Trophoblast cell (in vitro differentiated cells and primary cell): Measurements from ENCODE around the gene PLEKHA7.

Source experiments
- DNase-seq, 2 donors: peaks; one replicate each; pipeline ENCODE4 v3.0.0-alpha.2; 2016
- H2AFZ ChIP-seq: 2 replicates; pipeline ENCODE4 v1.6.1; 2013; ENCODE audit warnings: low read length, moderate library complexity, mild to moderate bottlenecking; ENCODE audit not compliant: insufficient read depth, poor library complexity
- H2AK5ac ChIP-seq: 2 replicates; pipeline ENCODE4 v1.6.1; 2013; ENCODE audit warnings: mild to moderate bottlenecking, low read length
- H2BK120ac ChIP-seq: 2 replicates; pipeline ENCODE4 v1.6.1; 2013; ENCODE audit warnings: low read length, mild to moderate bottlenecking, moderate library complexity; ENCODE audit not compliant: insufficient read depth, poor library complexity
- H2BK12ac ChIP-seq: 2 replicates; pipeline ENCODE4 v1.6.1; 2013; ENCODE audit warnings: mild to moderate bottlenecking, low read length, moderate library complexity
- H2BK5ac ChIP-seq: 2 replicates; pipeline ENCODE4 v1.6.1; 2013; ENCODE audit warnings: low read length, low read depth, moderate library complexity, mild to moderate bottlenecking; ENCODE audit not compliant: poor library complexity
- H3K14ac ChIP-seq: 2 replicates; pipeline ENCODE4 v1.6.1; 2013; ENCODE audit warnings: mild to moderate bottlenecking, low read length
- H3K18ac ChIP-seq: 2 replicates; pipeline ENCODE4 v1.6.1; 2013; ENCODE audit warnings: mild to moderate bottlenecking, low read length
- H3K23ac ChIP-seq: 2 replicates; pipeline ENCODE4 v1.6.1; 2013; ENCODE audit warnings: low read length
- H3K27ac ChIP-seq: 2 replicates; pipeline ENCODE4 v1.5.1; 2013; ENCODE audit warnings: low read depth, mild to moderate bottlenecking, inconsistent platforms, low read length, moderate library complexity
- H3K27me3 ChIP-seq: 2 replicates; pipeline ENCODE4 v1.6.1; 2013; ENCODE audit warnings: inconsistent platforms, mild to moderate bottlenecking, low read length, moderate library complexity; ENCODE audit not compliant: insufficient read depth
- H3K36me3 ChIP-seq, 2 experiments: 1 replicate in 1 of 2; 2 replicates in 1 of 2; pipeline ENCODE4 v1.6.1; 2013; ENCODE audit warnings: low read length in 2 of 2, mild to moderate bottlenecking in 2 of 2, moderate library complexity in 1 of 2; ENCODE audit not compliant: insufficient read depth in 2 of 2, control insufficient read depth in 1 of 2
- H3K4ac ChIP-seq: 2 replicates; pipeline ENCODE4 v1.6.1; 2013; ENCODE audit warnings: low read depth, mild to moderate bottlenecking, low read length, moderate library complexity
- H3K4me1 ChIP-seq, 2 experiments: 1 replicate in 1 of 2; 2 replicates in 1 of 2; pipeline ENCODE4 v1.6.1; 2013; ENCODE audit warnings: low read length in 2 of 2, mild to moderate bottlenecking in 2 of 2, moderate library complexity in 1 of 2; ENCODE audit not compliant: insufficient read depth in 2 of 2, control insufficient read depth in 1 of 2
- H3K4me2 ChIP-seq: 2 replicates; pipeline ENCODE4 v1.6.1; 2013; ENCODE audit warnings: inconsistent platforms, mild to moderate bottlenecking, low read length, moderate library complexity
- H3K4me3 ChIP-seq: 2 replicates; pipeline ENCODE4 v1.5.1; 2013; ENCODE audit warnings: mild to moderate bottlenecking, low read depth, low read length, inconsistent platforms
- H3K79me1 ChIP-seq: one replicate; pipeline ENCODE4 v1.6.1; 2013; ENCODE audit warnings: low read length
- H3K79me2 ChIP-seq: 2 replicates; pipeline ENCODE4 v1.6.1; 2013; ENCODE audit warnings: low read length, mild to moderate bottlenecking; ENCODE audit not compliant: control insufficient read depth, insufficient read depth, poor library complexity
- H3K9ac ChIP-seq: 2 replicates; pipeline ENCODE4 v1.6.1; 2013; ENCODE audit warnings: mild to moderate bottlenecking, low read length
- H3K9me3 ChIP-seq: 2 replicates; pipeline ENCODE4 v1.6.1; 2013; ENCODE audit warnings: low read depth, mild to moderate bottlenecking, control low read depth, inconsistent platforms, low read length; ENCODE audit not compliant: insufficient read depth
- H4K12ac ChIP-seq: 2 replicates; pipeline ENCODE4 v1.6.1; 2013; ENCODE audit warnings: low read depth, mild to moderate bottlenecking, low read length, moderate library complexity
- H4K8ac ChIP-seq: 2 replicates; pipeline ENCODE4 v1.6.1; 2013; ENCODE audit warnings: low read depth, mild to moderate bottlenecking, low read length, moderate library complexity
- H4K91ac ChIP-seq: one replicate; pipeline ENCODE4 v1.6.1; 2013; ENCODE audit warnings: low read depth, mild to moderate bottlenecking, low read length, moderate library complexity
- WGBS: extraction: QIAGEN DNeasy Blood & Tissue Kit; methylation state at CpG from one replicate; pipeline ENCODE4 v1.1.7; 2013; ENCODE audit warnings: missing lambda C conversion rate; ENCODE audit not compliant: insufficient read length, insufficient coverage; ENCODE audit errors: extremely low coverage; 5-methylcytosine and 5-hydroxymethylcytosine counted together

Gene PLEKHA7

DNA sequence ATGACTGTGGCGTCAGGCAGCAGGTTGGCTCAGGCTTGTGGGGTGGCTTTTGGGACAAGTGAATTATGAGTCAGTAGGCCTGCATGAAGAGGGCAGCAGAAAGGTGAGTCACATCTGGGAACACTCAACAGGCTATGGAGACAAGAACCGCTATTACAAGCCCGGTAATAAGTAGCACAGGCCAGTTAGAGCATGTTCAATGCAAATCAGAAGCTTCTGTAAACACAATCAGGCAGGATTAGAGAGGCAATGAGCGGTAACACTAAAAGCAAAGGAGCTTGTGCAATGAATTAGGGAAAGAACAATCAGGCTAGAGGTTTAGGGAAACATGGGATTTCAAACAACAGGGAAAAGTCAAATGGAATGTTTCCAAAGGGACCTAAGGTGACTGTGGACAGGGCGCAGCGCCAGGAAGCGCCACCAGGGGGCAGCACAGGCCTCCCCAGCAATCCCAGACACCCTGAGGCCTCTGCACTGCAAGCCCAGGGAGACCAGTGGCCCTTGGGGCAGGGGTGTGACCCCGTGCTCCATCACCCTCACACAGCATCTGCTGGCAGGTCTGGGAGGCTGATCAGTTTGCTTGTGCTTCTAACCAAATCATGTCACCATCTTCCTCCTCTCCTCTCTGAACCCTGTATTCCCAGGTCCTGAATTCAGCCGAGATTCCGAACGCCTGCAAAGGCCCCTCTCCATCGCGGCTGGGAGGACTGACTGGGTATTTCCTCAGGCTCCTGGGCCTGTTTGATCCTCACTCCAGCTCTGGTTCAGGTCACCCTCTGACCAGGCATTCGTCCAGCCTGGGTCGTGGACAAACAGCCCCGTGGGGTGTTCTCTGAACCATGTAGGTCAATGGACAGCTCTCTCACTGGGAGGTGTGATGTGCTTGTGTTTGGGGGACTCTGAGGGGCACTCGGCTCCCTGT is 225.8 kb downstream of the PLEKHA7 start:
- Histone ChIP-seq H3K9ac (no peak overlapping the region), H2BK120ac (no peak overlapping the region), H3K27me3 (no peaks in the 10 kb centered on the region), H3K4me3 (no peak overlapping the region), H3K4ac (no peak overlapping the region), H3K9me3 (no peaks in the 10 kb centered on the region), H2BK5ac (no peak overlapping the region), H4K8ac (no peak overlapping the region), H3K14ac (peak overlapping the region; percentile 24), H3K36me3 (peaks cover 45 to 64% of the 10 kb centered on the region in 2 experiments), H2BK12ac (no peak overlapping the region), H3K79me1 (peaks cover 11% of the 10 kb centered on the region), H4K12ac (peak overlapping the region; percentile 46), H2AK5ac (no peak overlapping the region), H4K91ac (peak overlapping the region; percentile 4), H3K27ac (no peak overlapping the region), H2AFZ (no peak overlapping the region), H3K4me1 (peaks cover 12 to 31% of the 10 kb centered on the region in 2 experiments), H3K18ac (no peak overlapping the region), H3K79me2 (no peaks in the 10 kb centered on the region), H3K23ac (no peak overlapping the region), H3K4me2 (no peak overlapping the region)
- DNase-seq = peak; percentile 74 to 79
- WGBS = no CpG with 5 or more reads among the region's 17 CpGs

DNA sequence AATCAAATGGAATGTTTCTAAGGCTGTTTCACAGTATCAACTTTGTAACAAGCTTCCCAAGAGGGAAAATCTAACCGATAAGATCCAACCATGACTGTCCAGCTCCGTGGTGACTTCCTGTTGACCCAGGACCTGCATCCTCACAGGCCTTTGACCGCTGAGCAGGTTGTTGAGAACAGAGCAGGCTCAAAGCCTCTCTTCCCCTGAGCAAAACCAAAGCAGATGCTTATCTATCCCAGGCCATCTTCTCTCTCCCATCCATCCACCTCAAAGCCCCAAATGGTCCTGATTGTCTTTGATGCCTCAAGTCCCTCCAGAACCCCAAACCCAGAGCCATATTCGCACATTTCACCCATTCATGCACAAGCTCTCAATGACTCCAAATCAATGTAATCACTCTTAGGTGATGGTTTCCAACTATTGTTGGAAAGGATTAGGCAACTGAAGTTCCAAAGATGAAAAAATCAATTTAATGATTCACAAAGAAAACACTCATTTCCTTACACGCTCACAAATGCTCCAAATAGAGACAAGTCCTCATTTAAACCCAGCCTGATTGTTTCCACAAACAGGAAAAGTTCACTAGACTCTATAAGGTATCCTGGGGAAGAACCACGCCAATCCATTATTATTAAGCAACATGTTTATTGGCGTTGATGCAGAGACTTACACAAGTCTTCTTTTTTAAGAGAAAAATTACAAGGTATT is 227.0 kb downstream of the PLEKHA7 start:
- Histone ChIP-seq H3K14ac (no peak overlapping the region), H3K79me2 (no peaks in the 10 kb centered on the region), H4K8ac (no peak overlapping the region), H4K12ac (no peak overlapping the region), H3K36me3 (peaks cover 49 to 67% of the 10 kb centered on the region in 2 experiments), H3K4me3 (no peak overlapping the region), H3K79me1 (peaks cover 12% of the 10 kb centered on the region), H2BK12ac (no peak overlapping the region), H3K27ac (no peak overlapping the region), H3K4ac (no peak overlapping the region), H3K4me2 (no peak overlapping the region), H2BK120ac (no peak overlapping the region), H3K9me3 (peaks cover 3% of the 10 kb centered on the region), H2AFZ (no peak overlapping the region), H4K91ac (no peak overlapping the region), H3K27me3 (no peaks in the 10 kb centered on the region), H2BK5ac (no peak overlapping the region), H3K9ac (no peak overlapping the region), H3K18ac (no peak overlapping the region), H3K4me1 (peaks cover 19 to 32% of the 10 kb centered on the region in 2 experiments), H2AK5ac (no peak overlapping the region), H3K23ac (no peak overlapping the region)
- no CpG with 5 or more reads among the region's 7 CpGs for WGBS
- no peak for DNase-seq

DNA sequence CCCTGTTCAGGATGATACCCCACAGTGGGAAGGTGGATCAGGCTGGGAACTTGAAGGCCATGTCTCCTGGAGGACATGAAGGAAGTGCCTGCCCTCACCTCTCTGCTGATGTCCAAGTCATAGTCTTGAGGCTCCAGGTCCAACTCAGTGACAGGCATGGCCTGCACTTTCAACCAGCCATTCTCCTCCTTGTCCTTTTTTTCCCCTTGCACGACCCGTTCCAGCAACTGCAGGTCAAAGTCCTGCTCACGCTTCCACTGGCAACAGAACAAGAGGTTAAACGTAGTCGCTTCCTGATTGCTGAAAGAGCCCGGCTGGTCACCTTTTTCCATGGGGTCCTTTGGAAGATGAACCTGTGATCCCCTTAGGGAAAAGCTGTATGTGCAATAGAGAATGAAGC is 228.1 kb downstream of the PLEKHA7 start:
- WGBS = no CpG with 5 or more reads among the region's 6 CpGs
- Histone ChIP-seq H3K9me3 (peaks cover 3% of the 10 kb centered on the region), H3K4me2 (no peak overlapping the region), H3K27ac (no peak overlapping the region), H2AK5ac (no peak overlapping the region), H2BK120ac (no peak overlapping the region), H3K23ac (no peak overlapping the region), H3K18ac (no peak overlapping the region), H3K36me3 (peaks cover 50 to 72% of the 10 kb centered on the region in 2 experiments), H3K4me1 (peaks cover 21 to 26% of the 10 kb centered on the region in 2 experiments), H3K4me3 (no peak overlapping the region), H3K79me2 (no peaks in the 10 kb centered on the region), H3K27me3 (no peaks in the 10 kb centered on the region), H2AFZ (no peak overlapping the region), H4K8ac (no peak overlapping the region), H3K14ac (no peak overlapping the region), H3K9ac (no peak overlapping the region), H4K91ac (no peak overlapping the region), H3K79me1 (peaks cover 9% of the 10 kb centered on the region), H2BK5ac (no peak overlapping the region), H4K12ac (no peak overlapping the region), H2BK12ac (no peak overlapping the region), H3K4ac (no peak overlapping the region)
- DNase-seq = no peak

DNA sequence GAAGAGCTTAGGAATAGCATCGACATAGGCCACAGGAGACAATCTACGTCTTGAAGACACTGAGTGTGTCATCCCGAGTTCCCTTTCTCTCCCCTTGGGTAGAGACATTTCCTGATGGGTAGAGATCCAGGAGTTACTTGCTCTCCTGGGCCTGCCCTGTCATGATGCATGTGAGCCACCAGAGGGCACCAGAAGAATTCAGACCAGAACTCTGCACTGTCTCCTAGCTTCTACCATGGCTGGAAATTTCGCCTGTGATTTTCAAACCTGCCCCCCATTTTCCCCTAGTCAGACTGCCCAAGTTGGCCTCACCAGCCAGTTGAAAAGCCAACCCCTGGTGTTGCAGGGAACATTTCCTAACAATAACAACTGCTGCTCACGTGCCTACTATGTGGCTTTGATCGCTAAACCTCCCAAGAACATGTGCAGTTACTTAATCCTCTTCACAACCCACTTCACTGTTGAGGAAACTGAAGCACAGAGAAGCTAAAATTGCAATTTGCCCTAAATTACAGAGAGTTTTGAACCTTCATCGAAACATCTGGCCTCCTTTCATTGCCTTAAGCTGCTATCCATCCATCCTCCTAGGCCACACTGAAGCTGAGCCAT is 228.6 kb downstream of the PLEKHA7 start:
- H4K91ac ChIP-seq = no peak overlapping the region
- H3K18ac ChIP-seq = no peak overlapping the region
- H3K9ac ChIP-seq = no peak overlapping the region
- no peak overlapping the region for H3K4me3 ChIP-seq
- no peak overlapping the region for H2AFZ ChIP-seq
- H4K12ac ChIP-seq = no peak overlapping the region
- peak; percentile 46 to 81 for DNase-seq
- peak overlapping the region; percentile 16 for H2BK12ac ChIP-seq
- H3K36me3 ChIP-seq = peaks cover 50 to 71% of the 10 kb centered on the region in 2 experiments
- H3K4me1 ChIP-seq = peaks cover 21 to 25% of the 10 kb centered on the region in 2 experiments
- H2AK5ac ChIP-seq = peak overlapping the region; percentile 10
- H3K14ac ChIP-seq = no peak overlapping the region
- H3K4me2 ChIP-seq = no peak overlapping the region
- H3K79me1 ChIP-seq = peaks cover 5% of the 10 kb centered on the region
- H4K8ac ChIP-seq = no peak overlapping the region
- peaks cover 3% of the 10 kb centered on the region for H3K9me3 ChIP-seq
- H3K27me3 ChIP-seq = no peaks in the 10 kb centered on the region
- H3K27ac ChIP-seq = no peak overlapping the region
- WGBS = no CpG with 5 or more reads among the region's 7 CpGs
- no peak overlapping the region for H2BK120ac ChIP-seq
- no peak overlapping the region for H3K4ac ChIP-seq
- no peaks in the 10 kb centered on the region for H3K79me2 ChIP-seq
- H3K23ac ChIP-seq = no peak overlapping the region
- no peak overlapping the region for H2BK5ac ChIP-seq
